Esophagus squamous epithelium (tissue), 4 donors: ENCODE results near the gene MDGA2.

Experiments
- CTCF ChIP-seq, 6 experiments: fragments of 450-650 bp in 4 of 6; fragments of 200-600 bp in 2 of 6; sonication (generic) in 2 of 6; IDR thresholded peaks; one replicate each; pipeline ENCODE4 v1.5.1; 2016 to 2019; ENCODE audit warnings: antibody characterized with exemption in 6 of 6, mild to moderate bottlenecking in 4 of 6, moderate library complexity in 4 of 6
- POLR2A ChIP-seq, 4 donors: fragments of 450-650 bp; IDR thresholded peaks; one replicate each; pipeline ENCODE4 v1.6.1; 2017; ENCODE audit warnings: antibody characterized with exemption in 4 of 4, mild to moderate bottlenecking in 4 of 4, moderate library complexity in 3 of 4

- TF ChIP-seq CTCF (IDR thresholded peaks at IDR 0.05) (no peak), POLR2A (IDR thresholded peaks at IDR 0.05) (no peak)
Observed at GRCh38 chr14:46964378-46964777, 711.0 kb downstream of the MDGA2 start.
